MV-4-11 (cell line): Measurements from ENCODE around the gene LAMP1.
"Not testable (repeated sequence)": the region's sequence is repeated elsewhere in the genome, so short reads cannot be mapped to it uniquely, and the experiment has no call there.

Experiments used
- DNase-seq: peaks from one replicate; lab custom pipeline; 2025; lab: John Stamatoyannopoulos, UW

Gene LAMP1, protein sequence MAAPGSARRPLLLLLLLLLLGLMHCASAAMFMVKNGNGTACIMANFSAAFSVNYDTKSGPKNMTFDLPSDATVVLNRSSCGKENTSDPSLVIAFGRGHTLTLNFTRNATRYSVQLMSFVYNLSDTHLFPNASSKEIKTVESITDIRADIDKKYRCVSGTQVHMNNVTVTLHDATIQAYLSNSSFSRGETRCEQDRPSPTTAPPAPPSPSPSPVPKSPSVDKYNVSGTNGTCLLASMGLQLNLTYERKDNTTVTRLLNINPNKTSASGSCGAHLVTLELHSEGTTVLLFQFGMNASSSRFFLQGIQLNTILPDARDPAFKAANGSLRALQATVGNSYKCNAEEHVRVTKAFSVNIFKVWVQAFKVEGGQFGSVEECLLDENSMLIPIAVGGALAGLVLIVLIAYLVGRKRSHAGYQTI

DNA sequence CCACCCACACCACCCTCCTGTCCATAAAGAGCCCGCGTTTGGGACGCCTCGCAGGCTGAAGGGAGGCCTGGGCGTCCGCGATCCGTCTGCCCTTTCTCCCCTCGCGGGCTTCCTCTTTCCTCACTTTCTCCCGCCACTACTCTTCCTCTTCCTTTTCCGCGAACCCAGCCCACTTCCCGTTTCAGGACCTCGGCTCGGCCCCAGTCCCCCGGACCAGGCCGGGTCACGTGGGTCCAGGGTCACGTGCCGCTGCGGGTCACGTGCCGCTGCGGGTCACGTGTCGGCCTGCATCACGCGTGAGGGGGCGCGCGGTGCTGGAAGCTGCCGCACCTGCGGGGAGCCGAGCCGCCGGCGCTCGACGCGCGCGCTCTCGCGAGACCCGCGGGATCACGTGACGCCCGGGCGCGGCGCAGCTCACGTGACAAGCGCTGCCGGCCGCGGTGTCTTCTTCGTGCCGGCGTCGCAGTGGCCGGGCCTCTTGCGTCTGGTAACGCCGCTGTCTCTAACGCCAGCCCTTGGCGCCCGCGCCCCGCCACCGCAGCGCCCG, at the start of gene LAMP1:
TSS of gene LAMP1 (plus strand) at position 417 of the 547 bp plus-strand sequence. CDS start 196 bp downstream, outside the sequence.
- peak; percentile 98 for DNase-seq

DNA sequence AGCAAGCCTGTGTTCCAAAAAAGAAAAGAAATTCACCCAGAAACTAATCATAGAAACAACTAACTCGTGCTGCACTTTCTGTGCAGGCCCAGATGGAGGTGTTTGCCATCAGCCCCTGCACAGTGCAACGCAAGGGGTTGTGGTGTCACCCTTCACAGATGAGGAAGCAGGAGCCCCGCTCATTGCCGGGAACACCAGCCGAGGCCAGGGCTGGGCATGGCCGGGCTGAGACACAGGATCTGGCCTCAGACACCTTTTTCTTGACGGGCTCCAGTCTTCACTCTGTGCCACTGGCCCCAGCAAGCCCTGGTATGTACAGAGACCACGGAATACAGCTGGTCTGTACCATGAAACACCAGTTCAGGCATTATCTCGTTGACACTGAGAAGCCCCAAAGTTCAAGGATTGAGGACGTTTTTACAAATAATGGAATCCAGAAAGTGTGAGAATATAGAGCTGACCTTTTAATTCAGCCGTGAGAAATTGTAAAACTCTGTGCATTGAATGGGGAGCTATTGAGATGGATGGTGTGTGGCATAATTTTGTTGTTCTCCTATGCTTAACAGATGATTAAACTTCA, 44.4 kb upstream of the LAMP1 start:
- DNase-seq, result no peak

DNA sequence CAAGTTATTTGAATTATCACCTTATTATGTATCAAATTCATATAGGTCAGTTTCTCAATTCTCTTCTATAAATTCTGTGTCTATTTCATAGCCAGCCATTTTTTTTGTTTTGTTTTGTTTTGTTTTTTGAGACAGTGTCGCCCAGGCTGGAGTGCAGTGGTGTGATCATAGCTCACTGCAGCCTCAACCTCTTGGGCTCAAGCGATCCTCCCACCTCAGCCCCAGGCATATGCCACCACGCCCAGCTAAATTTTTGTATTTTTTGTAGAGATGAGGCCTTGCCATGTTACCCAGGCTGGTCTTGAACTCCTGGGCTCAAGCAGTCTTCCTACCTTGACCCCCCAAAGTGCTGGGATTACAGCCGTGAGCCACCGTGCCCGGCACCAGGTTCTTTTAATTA, 39.1 kb upstream of the LAMP1 start:
- DNase-seq, result not testable (repeated sequence)

DNA sequence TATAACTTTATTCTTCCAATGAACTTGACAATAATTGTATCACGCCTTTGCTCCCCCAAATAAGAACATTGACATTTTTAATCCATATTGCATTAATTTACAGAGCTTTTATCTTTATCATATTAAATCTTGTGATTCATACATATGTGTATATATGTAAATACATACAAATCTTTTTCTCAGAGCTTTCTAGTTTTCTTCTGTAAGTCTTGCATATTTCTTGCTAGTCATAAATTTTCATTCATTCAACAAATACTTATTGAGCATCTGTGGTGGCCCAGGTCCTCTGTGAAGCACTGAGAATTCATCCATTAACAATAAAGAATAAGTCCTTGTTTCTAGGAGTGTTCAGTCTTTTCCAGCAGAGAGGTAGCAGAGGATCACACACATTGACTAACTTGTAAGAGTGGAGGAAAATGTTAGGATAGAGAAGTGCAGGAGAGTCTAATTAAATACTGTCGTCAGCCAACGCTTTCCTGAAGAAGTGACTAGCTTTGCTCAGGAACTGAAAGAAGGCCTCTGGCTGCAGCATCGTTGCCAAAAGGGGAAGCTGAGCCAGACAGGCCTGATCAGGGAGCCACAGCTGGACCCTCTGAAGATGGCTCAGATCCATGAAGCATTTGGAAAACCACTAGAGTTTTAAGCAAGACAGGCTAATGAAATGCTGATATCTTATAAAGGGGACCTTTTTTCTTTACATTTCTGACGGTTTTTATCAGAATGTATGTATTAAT, 38.6 kb upstream of the LAMP1 start:
- DNase-seq, result peak; percentile 88

DNA sequence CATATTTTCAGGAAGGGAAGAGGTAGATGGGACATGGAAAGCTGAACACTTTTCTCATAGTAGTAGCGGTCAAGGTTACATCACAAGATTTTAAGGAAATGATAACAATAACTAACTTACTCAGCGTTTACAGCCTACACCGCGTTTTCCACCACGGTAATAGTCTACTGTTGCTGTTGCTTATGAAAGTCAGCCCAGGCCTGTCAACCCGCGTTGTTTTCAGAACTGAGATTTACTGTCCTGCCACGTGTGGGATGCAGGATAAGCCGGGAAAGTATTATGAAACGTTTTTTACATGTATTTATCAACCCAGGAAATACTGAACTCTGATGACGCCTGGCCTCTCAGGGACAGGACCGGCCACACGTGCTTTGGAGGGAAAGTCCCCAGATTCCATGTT, 36.0 kb upstream of the LAMP1 start:
- peak; percentile 54 for DNase-seq

DNA sequence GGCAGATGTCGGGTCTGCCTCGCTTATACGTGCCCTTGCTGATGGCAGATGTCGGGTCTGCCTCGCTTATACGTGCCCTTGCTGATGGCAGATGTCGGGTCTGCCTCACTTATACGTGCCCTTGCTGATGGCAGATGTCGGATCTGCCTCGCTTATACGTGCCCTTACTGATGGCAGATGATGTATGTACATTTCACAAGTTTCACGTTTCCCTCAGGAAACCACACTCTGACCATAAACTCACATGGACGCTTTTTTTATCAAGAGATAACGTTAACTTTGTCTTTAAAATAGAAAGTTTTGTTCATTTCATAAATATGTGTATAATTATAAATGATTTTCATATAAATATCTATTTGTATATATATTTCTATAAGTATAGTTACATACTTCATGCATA, 34.0 kb upstream of the LAMP1 start:
- peak; percentile 31 for DNase-seq

DNA sequence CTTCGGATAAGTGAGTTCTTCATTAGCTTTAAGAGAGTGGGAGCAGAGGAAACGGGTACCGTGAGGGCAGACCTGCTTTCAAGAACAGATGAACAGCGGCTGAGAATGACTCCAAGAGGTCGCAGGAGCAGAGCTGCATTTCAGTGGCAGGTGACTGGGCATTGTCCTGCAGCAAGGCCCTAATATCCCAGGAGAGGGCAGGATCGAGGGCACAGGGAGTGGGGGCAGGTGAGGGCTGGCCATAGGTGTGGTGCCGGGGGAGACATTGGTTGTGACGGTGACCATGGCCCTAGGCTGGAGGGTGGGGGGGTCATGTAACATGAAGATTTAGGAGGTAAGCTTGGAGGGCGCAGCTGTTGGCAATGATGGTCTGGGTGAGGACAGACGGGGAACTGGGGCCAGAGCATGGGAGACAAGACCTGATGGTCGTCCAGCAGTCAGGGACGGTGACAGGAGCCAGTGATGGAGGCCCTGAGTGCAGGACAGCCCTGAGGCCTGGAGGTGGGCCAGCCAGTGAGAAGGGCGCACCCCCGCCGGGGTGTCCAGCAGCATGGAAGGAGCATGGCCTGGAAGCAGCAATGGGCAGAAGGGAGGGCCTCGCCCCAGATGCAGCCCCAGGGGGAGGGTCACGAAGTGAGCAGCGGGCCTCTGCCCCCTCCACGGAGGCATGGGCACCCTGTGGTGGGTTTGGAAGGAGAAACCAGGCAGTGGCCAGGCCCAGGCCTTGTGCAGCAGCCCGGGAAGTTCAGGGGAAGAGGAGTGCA, 29.2 kb upstream of the LAMP1 start:
- DNase-seq, result no peak

DNA sequence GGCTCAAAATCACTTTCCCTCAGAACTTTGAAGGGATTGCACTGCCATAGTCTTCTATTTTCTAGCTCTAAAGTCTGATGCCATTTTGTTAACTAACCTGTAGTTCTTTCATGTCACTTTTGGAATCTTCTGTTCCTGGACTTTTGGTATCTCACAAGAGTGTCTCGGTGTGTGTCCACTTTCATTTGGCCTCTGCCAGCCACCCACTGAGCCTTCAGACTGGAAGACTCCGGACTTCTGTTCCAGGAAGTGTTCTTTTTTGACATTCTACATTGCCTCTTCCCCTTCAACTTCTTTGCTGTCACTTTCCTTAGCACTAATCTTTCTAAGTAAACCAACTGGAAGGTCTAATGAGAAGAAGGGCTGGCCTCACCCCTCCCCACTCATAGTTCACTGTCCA, 25.0 kb upstream of the LAMP1 start:
- peak; percentile 19 for DNase-seq

DNA sequence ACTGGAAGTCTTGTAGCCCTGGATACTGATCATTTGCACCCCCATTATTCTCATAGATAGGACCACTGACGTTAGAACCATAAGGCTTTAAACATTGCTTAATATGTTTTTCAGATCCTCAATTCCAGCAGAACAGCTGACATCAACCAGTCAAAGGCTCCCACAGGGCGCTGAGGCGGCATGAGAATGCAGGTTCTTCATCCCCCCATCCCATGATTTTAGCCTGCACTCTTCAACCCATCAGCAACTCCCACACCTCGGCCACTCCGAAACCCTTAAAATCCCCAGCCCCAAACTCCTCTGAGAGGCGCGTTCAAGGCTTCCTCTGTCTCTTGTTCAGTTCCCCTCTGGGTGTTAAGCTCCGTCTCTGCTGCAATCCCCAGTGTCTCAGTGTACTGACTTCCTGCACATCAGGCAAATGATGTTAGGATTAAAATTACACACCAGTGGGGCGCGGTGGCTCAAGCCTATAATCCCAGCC, 24.3 kb upstream of the LAMP1 start:
- DNase-seq, result peak; percentile 97

DNA sequence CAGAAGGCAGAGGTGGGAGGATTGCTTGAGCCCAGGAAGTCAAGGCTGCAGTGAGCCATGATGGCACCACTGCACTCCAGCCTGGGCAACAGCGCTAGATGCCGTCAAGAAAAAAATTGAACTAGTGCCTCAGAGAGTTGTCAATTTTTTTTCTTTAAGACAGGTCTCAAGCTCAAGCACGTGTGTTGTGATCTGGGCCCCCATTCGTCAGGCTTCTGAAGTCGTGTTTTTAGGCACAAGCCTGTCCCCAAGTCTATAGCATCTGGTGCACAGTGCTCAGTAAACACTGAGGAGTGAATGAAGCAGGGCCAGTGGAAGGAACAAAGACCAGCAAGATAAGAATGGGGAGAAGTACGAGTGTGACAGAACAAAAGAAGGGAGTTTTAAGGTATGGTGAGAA, 23.7 kb upstream of the LAMP1 start:
- no peak for DNase-seq

DNA sequence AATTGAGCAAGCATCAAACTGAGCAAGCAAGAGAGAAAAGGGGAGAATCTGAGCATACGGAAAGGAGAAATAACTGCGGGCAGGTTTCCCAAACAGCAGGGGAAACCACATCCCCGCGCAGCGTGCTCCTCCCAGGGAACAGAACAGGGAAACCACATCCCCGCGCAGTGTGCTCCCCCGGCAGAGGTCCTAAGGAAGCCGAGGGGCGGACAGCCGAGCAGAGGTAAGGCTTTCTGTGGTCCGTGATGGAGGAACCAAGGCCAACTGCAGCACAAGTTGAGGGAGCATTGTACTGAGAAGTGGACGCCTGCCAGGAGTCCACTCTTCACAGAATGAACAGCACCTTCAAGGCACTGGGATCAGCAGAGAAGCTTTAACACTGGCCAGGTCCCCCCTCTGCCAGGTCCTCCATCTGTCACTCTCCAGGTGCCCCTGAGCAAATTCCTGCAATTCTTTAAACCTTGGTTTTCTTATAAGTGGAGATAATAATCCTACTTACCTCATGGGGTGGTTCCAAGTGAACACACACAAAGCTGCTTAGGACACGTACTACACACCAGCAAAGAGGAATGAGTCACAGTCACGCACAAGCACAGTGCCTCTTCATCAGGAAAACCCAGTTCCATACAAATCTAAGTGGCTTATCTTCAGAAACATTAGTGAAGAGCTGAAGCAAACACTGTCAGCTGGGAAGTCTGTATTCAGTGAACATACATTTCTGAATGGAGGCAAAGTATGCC, 23.0 kb upstream of the LAMP1 start:
- DNase-seq, result peak; percentile 70

DNA sequence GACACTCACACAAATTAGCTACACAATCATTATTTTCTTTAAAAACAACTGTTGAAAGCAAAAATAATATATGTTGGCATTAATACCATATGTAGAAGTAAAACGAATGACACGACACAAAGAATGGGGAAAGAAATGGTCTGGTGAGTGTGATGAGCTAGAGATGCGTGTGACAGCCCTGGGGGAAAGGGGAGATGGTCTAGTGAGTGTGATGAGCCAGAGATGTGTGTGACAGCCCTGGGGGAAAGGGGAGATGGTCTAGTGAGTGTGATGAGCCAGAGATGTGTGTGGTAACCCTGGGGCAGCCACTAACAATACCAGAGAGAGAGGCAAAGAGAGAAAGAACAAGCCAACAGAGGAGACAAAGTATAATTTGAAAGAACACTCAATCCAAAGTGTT, 22.3 kb upstream of the LAMP1 start:
- no peak for DNase-seq

DNA sequence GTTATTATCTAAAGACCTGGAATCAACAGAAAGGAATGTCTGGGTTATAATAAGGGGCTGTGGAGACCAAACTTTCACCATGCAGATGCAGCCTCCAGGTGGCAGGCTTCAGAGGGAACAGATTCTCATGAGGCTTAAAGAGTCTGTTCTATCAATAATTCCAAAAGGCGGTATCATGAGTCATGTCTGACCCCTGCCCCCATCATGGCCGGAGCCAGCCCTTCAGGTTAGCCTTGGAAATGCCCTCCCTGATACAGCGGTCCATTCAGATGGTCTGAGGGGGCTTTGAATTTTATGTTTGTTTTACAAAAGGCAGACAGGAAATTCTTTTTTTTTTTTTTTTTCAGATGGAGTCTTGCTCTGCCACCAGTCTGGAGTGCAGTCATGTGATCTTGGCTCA, 21.7 kb upstream of the LAMP1 start:
- peak; percentile 58 for DNase-seq

DNA sequence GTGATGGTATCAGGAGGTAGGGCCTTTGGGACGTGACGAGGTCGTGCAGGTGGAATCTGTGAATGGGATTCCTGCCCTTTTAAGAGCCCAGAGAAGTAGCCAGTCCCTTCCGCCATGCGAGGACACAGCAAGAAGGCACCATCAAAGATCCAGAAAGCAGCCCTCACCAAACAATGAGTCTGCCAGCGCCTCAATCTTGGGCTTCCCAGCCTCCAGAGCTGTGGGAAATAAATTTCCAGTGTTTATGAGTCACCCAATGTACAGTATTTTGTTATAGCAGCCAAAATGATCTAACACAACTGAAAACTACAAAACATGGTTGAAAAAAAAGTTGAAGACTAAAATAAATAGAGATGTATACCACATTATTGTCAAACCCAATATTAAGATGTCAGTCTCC, 16.9 kb upstream of the LAMP1 start:
- DNase-seq, result no peak

DNA sequence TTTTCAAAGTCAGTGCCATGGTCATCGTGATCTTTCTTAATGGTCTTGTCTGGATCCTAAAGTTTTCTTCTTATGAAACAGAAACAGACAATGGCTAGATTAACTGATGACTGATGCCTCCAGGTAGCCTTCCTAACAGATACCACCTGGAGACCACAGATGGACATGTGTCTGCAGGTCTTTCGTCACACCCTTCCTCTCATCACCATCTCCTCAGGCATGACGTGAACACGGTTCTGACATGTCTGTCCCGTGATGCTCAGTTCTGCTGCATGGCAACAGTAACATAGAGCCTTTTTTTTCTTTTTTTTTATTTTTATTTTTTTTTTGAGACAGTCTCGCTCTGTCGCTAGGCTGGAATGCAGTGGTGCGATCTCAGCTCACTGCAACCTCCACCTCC, 13.1 kb upstream of the LAMP1 start:
- no peak for DNase-seq

DNA sequence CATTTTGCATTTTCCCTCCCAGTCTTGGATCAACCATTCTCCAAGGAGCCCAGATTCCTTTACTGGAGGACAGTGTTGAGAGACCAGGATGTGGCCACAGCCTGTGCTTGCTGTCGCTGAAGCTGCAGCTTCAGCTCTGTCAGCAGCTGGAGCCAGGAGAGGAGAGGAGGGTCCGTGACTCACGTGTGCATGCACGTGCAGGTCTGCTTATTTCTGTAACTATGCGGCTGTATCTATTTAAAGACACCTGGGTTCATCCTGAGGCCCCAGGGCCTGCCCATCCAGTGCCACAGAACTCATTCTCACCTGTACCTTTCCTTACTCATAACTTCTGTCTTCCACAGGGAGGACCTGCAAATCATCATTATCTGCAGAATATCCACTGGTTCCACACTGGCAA, 8.2 kb upstream of the LAMP1 start:
- peak; percentile 19 for DNase-seq

DNA sequence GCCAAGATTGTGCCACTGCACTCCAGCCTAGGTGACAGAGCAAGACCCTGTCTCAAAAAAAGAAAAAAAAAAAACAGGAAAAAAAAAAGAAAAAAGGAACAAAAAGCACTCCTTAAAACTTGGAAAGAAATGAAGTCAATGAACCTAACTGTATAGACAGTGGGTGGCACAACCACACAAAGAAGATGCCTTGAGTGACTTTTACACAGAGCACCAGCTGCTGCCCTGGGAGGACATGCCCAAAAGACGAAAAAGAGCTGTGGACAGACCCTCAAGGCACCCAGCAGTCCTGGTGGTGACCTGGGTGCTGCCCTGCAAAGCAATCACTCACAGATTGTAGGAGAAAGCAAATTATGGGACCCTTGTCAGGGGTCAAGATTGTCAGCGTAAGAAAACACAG, 5.9 kb upstream of the LAMP1 start:
- DNase-seq, result no peak

DNA sequence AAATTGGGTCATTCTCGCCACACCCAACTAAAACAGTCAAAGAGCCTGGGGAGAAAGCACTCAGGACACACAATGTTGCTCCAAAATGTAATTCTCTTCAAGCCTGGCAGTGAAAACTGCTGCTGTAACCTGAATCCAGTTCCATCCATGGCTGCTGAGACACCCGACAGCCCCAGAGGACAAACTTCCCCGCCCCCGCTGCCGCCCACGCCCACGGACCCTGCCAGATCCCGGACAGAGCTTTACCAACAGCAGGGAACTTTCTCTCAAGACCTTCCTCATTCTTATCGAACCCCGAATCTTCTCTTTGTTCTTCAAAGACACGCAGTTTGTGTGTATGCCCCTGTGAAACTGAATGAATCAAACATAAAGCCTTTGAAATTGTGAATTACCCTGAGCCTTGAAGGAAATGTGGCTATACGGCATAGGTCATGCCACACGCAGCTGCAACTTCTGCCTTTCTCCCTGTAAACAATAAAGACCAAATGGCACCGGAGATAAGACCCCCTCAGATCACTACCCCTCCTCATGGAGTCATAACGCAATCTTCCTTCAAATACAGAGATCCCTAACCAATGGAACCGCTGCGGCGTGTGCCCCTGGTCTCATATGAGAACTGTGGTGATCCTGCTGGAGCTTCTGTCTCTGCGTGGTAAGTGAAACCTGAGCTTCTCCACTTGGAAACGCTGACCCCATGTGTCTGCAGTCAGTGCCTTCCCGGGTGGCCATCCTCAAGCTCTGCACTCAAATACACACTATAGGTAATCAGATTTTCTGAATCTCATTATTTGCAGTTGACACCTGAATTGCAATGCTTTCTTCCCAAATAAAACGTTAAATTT, 4.8 kb upstream of the LAMP1 start:
- peak; percentile 33 for DNase-seq

DNA sequence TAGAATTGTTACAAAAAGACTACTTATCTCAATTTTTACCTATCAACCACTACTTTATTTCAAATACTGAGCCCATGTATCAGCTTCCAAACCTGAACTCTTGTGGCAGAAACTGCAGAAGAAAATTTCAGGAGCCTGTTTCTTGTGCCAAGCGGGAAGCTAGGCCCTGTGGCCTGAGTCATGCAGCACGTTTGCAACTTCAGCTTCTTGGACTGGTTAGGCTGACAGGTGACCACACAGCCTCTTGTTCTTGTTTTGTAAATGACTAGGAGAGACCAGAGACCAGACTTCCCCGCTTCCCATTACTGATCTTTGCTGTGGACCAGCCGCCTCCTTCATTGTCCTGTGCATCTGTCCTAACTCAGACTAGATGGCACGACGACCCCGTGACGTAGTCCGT, 3.4 kb upstream of the LAMP1 start:
- DNase-seq, result no peak

DNA sequence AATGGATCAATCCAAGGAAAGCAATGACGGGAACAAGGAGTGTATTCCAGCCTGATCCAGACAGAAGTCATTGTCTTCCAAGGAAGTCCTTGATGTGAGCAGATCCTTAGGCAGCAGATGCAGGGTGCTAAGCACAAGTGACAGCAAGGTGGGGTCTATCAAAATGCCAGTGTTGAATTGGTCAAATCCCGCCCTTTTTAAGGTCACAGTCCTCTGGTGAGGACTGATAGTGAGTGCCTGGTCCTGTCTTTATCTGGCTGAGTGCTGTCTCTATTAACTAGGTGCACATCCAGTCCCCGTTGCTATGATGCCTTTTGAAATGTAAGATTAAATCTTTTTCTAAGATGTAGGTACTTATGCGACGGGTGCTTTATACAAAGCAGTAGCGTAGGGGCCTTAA, 1.3 kb upstream of the LAMP1 start:
- no peak for DNase-seq
